HEK293T (cell line): ENCODE results near the gene ADORA2B.

Experiments
- CTCF ChIA-PET: fragments of 350-600 bp; formaldehyde crosslinking; extraction: SDS; loops from one replicate; lab custom pipeline; 2021; ENCODE audit warnings: antibody characterized with exemption, inconsistent platforms; lab: Yijun Ruan, JAX
- POLR2A ChIA-PET: fragments of 350-600 bp; formaldehyde crosslinking; extraction: SDS; loops from one replicate; lab custom pipeline; 2020; ENCODE audit warnings: antibody characterized with exemption, inconsistent platforms; lab: Yijun Ruan, JAX
- DNase-seq: peaks from one replicate; pipeline ENCODE4 v3.0.0; 2012; ENCODE audit warnings: mixed read lengths; ENCODE audit errors: extremely low spot score
- ARNT ChIP-seq: fragments of 450-650 bp; IDR thresholded peaks from 2 replicates; pipeline ENCODE4 v1.6.1; 2017; ENCODE audit warnings: mild to moderate bottlenecking
- BHLHE40 ChIP-seq: fragments of 450-650 bp; IDR thresholded peaks from 2 replicates; pipeline ENCODE4 v1.6.1; 2016; ENCODE audit warnings: mild to moderate bottlenecking, moderate library complexity, borderline replicate concordance
- CTBP1 ChIP-seq: fragments of 450-650 bp; IDR thresholded peaks from 2 replicates; pipeline ENCODE4 v1.6.1; 2016; ENCODE audit warnings: borderline replicate concordance
- ELF4 ChIP-seq: fragments of 450-650 bp; IDR thresholded peaks from 2 replicates; pipeline ENCODE4 v1.6.1; 2017; ENCODE audit warnings: antibody characterized with exemption
- FOXA1 ChIP-seq: fragments of 450-650 bp; IDR thresholded peaks from 2 replicates; pipeline ENCODE4 v1.6.1; 2016; ENCODE audit warnings: mild to moderate bottlenecking
- FOXK2 ChIP-seq: fragments of 450-650 bp; IDR thresholded peaks from 2 replicates; pipeline ENCODE4 v1.6.1; 2016; ENCODE audit warnings: mild to moderate bottlenecking
- FOXM1 ChIP-seq: fragments of 450-650 bp; IDR thresholded peaks from 2 replicates; pipeline ENCODE4 v1.6.1; 2017; ENCODE audit warnings: mild to moderate bottlenecking, borderline replicate concordance
- HDGF ChIP-seq: fragments of 450-650 bp; IDR thresholded peaks from 2 replicates; pipeline ENCODE4 v1.6.1; 2017; ENCODE audit warnings: antibody characterized with exemption, borderline replicate concordance
- L3MBTL2 ChIP-seq: fragments of 450-650 bp; conservative IDR thresholded peaks from 2 replicates; pipeline ENCODE4 v1.6.1; 2016; ENCODE audit warnings: mild to moderate bottlenecking
- LEF1 ChIP-seq: fragments of 450-650 bp; IDR thresholded peaks from 2 replicates; pipeline ENCODE4 v1.6.1; 2017; ENCODE audit warnings: mild to moderate bottlenecking, borderline replicate concordance
- NFRKB ChIP-seq: fragments of 450-650 bp; IDR thresholded peaks from 2 replicates; pipeline ENCODE4 v1.6.1; 2016; ENCODE audit warnings: mild to moderate bottlenecking, moderate library complexity
- PKNOX1 ChIP-seq: fragments of 450-650 bp; IDR thresholded peaks from 2 replicates; pipeline ENCODE4 v1.6.1; 2016
- SP1 ChIP-seq: fragments of 450-650 bp; IDR thresholded peaks from 2 replicates; pipeline ENCODE4 v1.6.1; 2017
- SUZ12 ChIP-seq: fragments of 450-650 bp; IDR thresholded peaks from 2 replicates; pipeline ENCODE4 v1.6.1; 2016; ENCODE audit warnings: mild to moderate bottlenecking
- TARDBP ChIP-seq: fragments of 450-650 bp; IDR thresholded peaks from 2 replicates; pipeline ENCODE4 v1.6.1; 2016
- ZNF384 ChIP-seq: fragments of 450-650 bp; IDR thresholded peaks from 2 replicates; pipeline ENCODE4 v1.6.1; 2016

Gene ADORA2B

GRCh38 chr17:15919466-15919865 is 25.5 kb upstream of the ADORA2B start:
- DNase-seq = no peak
- TF ChIP-seq HDGF (no peak), BHLHE40 (no peak), PKNOX1 (no peak), ARNT (no peak), SP1 (no peak), NFRKB (no peak), LEF1 (no peak), ZNF384 (no peak), FOXK2 (no peak), FOXA1 (no peak), TARDBP (no peak), ELF4 (no peak), CTBP1 (no peak), L3MBTL2 (no peak), FOXM1 (no peak), SUZ12 (no peak)
- POLR2A ChIA-PET = interaction anchor here (1.0 kb wide), 1 partner anchor 26 kb away, joined by 3 read pairs; the partner anchor contains the start of gene ADORA2B
- CTCF ChIA-PET = no interaction called here

- POLR2A ChIA-PET = no interaction called here
- CTCF ChIA-PET = interaction anchor here (0.6 kb wide), 1 partner anchor 382 kb away, joined by 8 read pairs; no protein-coding TSS in a partner anchor
- DNase-seq = peak; percentile 35
Observed at GRCh38 chr17:15920758-15921239, 24.1 kb upstream of the ADORA2B start.

GRCh38 chr17:15921640-15922039 is 23.3 kb upstream of the ADORA2B start:
- CTCF ChIA-PET = no interaction called here
- POLR2A ChIA-PET = no interaction called here
- TF ChIP-seq SP1 (no peak), SUZ12 (no peak), FOXA1 (no peak), BHLHE40 (no peak), L3MBTL2 (no peak), HDGF (no peak), PKNOX1 (no peak), LEF1 (no peak), ZNF384 (no peak), FOXK2 (no peak), FOXM1 (no peak), CTBP1 (no peak)
- no peak for DNase-seq

More at GRCh38 chr17:15920758-15921239, 24.1 kb upstream of the ADORA2B start:
- no peak for TF ChIP-seq PKNOX1
- no peak for TF ChIP-seq L3MBTL2
- no peak for TF ChIP-seq NFRKB
- TF ChIP-seq FOXA1 = no peak
- TF ChIP-seq HDGF = no peak

- POLR2A ChIA-PET = interaction anchor here (0.6 kb wide), 1 partner anchor 613 kb away, joined by 3 read pairs; no protein-coding TSS in a partner anchor
- DNase-seq = no peak
- TF ChIP-seq SUZ12 = no peak
- no peak for TF ChIP-seq TARDBP
- no peak for TF ChIP-seq BHLHE40
- no peak for TF ChIP-seq FOXK2
- TF ChIP-seq HDGF = no peak
- TF ChIP-seq L3MBTL2 = no peak
- TF ChIP-seq NFRKB = no peak
- no peak for TF ChIP-seq LEF1
- no peak for TF ChIP-seq ELF4
- TF ChIP-seq CTBP1 = no peak
- TF ChIP-seq PKNOX1 = no peak
- no peak for TF ChIP-seq SP1
- no peak for TF ChIP-seq ARNT
- no peak for TF ChIP-seq FOXA1
- no peak for TF ChIP-seq FOXM1
- no peak for TF ChIP-seq ZNF384
- CTCF ChIA-PET = no interaction called here
Observed at GRCh38 chr17:15922586-15922985, 22.3 kb upstream of the ADORA2B start.

GRCh38 chr17:15926039-15926740 is 18.7 kb upstream of the ADORA2B start:
- POLR2A ChIA-PET = interaction anchor here (0.8 kb wide), 1 partner anchor 73 kb away, joined by 3 read pairs; the partner anchor contains the start of genes TTC19 and ZSWIM7
- CTCF ChIA-PET = no interaction called here
- TF ChIP-seq ARNT (no peak), TARDBP (no peak), SP1 (no peak), PKNOX1 (no peak), FOXA1 (no peak)
- DNase-seq = no peak
